Measurements from ENCODE around the gene RAE1.

The RAE1 gene

DNA sequence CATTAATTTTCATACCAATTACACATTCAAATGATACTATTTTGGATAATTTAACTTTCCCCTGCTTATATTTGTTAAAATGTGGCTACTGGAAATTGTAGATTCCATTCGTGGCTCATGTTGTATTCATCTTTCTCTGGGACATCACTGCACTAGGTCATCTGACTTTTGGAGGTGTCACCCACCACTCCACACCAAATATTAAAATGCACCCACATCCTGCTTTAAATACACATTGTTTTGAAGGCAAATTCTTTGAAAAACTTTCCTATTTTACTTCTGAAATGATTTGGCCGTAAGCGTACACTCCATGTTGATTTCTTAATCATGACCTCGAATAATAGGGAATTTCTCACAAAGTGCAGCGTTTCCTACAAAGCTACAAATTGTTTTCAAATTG, 31.5 kb downstream of the RAE1 start:
- in situ Hi-C loops (cut with MboI; ENCODE audit: low sequenced_read_pairs): loop anchor here (10.0 to 25.0 kb wide), 3 partner anchors 202 to 995 kb away; partner anchors contain the start of genes AURKA and CSTF1
- no peak for DNase-seq (ENCODE audit: low spot score in 2 of 2)
- Histone ChIP-seq H3K9me3 (no peaks in the 10 kb centered on the region), H3K4me1 (no peaks in the 10 kb centered on the region), H3K36me3 (replicated peaks) (peaks cover 20% of the 10 kb centered on the region), H3K27me3 (ENCODE audit: low read depth) (no peaks in the 10 kb centered on the region), H3K4me3 (no peak overlapping the region)

DNA sequence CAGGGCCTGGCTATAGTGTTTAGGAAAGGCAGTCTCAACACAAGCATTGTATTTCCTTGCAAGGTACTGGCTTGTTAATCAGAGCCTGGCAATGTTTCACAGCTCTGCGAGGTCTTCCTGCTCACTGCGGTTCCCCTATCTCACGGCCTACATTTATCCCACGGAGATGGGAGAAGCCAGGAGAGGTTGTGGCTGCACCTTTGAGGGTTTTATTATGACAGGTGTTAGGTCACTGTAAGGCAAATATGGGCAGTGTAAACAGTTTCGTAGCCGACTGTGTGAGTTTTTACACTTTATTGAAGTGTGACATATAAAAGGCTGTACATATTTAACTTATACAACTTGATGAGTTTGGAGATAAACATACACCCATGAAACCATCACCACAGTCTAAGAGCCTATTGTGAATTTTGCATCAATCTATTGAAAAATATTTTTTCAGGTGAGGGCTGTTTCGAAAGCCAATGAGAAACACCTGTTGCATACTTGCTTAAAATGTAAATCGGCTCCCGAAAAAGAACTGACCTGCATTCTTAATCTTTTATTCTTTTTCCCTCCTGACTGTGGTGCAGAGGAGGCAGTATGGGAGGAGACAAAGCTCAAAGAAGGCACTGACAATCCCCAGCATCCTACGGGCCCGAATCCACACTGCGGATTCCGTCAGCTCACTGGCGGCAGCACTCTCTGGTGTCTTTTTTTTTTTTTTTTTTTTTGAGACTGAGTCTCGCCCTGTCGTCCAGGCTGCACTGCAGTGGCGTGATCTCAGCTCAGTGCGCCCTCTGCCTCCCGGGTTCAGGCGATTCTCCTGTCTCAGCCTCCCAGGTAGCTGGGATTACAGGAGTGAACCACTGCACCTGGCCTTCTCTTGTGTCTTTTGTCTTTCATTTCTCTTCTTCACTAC, 32.6 kb downstream of the RAE1 start:
- Histone ChIP-seq H3K4me3 (no peak overlapping the region), H3K9me3 (no peaks in the 10 kb centered on the region), H3K36me3 (replicated peaks) (peaks cover 15% of the 10 kb centered on the region), H3K27me3 (ENCODE audit: low read depth) (no peaks in the 10 kb centered on the region), H3K4me1 (no peaks in the 10 kb centered on the region)
- in situ Hi-C loops (cut with MboI; ENCODE audit: low sequenced_read_pairs): loop anchor here (10.0 to 25.0 kb wide), 3 partner anchors 201 to 996 kb away; partner anchors contain the start of genes AURKA and CSTF1
- no peak for DNase-seq (ENCODE audit: low spot score in 2 of 2)

DNA sequence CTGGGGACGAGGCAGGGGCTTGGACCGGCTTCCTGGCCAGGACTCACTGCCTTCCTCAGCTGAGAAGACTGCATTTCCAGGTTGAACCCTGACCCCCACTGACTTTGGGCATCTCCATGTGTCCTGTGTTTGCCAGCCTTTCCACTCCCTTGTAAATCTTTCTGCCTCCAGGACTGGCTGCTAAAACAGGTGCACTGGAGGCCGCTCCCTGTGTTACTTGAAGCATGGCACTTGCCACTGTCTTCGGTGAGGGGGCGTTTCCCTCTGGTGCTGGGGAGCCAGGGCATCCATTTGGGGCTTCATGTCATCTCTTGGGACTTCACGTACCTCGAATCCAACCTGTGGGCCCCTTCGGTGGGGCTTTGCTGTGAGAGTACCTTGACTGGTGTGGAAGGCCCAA, 33.4 kb downstream of the RAE1 start:
- H3K27me3 ChIP-seq (ENCODE audit: low read depth): no peaks in the 10 kb centered on the region
- H3K36me3 ChIP-seq (replicated peaks): peaks cover 8% of the 10 kb centered on the region
- H3K4me3 ChIP-seq: no peak overlapping the region
- DNase-seq (ENCODE audit: low spot score in 2 of 2): no peak
- in situ Hi-C loops (cut with MboI; ENCODE audit: low sequenced_read_pairs): loop anchor here (10.0 to 25.0 kb wide), 3 partner anchors 200 to 997 kb away; partner anchors contain the start of genes AURKA and CSTF1
- no peaks in the 10 kb centered on the region for H3K9me3 ChIP-seq
- peaks cover 3% of the 10 kb centered on the region for H3K4me1 ChIP-seq

DNA sequence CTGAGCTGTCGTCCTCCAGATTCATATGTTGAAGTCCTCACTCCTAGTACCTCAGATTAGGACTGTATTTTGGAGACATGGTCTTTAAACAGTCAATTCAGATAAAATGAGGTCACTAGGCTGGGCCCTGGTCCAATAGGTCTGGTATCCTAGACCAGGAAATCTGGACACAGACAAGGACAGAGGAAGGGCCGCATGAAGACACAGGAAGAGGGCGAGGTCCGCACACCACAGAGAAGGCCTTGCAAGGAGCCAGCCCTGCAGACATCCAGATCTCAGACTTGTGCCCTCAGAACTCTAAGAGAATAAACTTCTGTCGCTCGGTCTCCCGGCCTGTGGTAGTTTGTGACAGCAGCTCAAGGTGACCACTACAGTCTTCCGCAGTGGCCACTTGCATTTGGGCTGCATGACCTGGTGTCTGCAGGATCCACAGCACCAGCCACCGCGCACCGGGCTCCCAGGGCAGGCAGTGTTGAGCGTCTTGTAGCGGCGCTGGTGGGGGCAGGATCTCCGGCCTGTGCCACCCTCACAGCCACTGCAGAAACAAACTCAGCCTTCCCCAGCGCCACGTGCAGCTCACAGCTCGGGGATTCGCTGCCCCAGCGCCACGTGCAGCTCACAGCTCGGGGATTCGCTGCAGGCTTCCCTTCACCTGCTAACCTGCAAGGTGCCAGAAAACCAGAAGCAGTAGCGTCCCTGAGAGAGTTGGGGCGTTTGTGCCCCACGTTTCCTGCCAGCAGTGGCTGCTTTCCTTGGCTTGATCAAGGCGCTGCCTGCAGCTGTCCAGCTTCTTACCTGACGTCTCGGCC, 34.1 kb downstream of the RAE1 start:
- Histone ChIP-seq H3K4me3 (no peak overlapping the region), H3K4me1 (peaks cover 10% of the 10 kb centered on the region), H3K36me3 (replicated peaks) (peaks cover 4% of the 10 kb centered on the region), H3K9me3 (no peaks in the 10 kb centered on the region), H3K27me3 (ENCODE audit: low read depth) (no peaks in the 10 kb centered on the region)
- DNase-seq (ENCODE audit: low spot score in 2 of 2): no peak
- in situ Hi-C loops (cut with MboI; ENCODE audit: low sequenced_read_pairs): loop anchor here (5.0 to 25.0 kb wide), 4 partner anchors 112 to 998 kb away; partner anchors contain the start of genes AURKA and CSTF1

DNA sequence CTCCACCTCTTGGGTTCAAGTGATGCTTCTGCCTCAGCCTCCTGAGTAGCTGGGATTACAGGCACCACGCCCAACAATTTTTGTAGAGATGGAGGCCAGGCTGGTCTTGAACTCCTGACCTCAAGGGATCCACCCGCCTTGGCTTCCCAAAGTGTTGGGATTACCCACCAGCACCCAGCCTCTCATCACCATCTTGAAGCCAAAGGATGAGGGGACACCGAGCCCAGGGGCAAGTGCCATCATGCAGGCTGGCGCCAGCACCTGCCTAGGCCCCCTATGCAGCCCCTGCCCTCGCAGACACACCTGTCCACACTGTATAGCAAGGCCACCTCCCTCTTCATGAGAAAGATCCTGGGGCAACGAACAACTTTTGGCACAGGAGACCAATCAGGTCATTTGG, 34.9 kb downstream of the RAE1 start:
- DNase-seq (ENCODE audit: low spot score in 2 of 2): no peak
- in situ Hi-C loops (cut with MboI; ENCODE audit: low sequenced_read_pairs): loop anchor here (5.0 to 25.0 kb wide), 4 partner anchors 111 to 999 kb away; partner anchors contain the start of genes AURKA and CSTF1

DNA sequence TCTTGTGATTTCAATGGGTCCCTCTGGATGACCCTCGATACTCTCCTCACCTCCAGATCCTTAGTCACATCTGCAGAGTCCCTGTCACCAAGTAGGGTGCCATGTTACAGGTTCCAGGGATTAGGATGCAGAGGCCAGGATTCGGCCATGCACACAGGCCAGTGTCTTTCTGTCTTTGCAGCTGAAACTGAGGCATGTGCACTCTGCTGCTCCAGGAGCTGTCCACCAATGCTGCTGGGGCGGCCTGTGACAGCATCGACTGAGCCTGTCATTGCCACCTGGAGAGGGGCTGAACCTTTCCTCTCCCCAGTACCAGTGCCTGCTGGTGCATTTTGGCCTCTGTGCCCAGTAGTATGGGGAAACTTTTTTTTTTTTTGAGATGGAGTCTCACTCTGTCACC, 35.7 kb downstream of the RAE1 start:
- H3K4me1 ChIP-seq: peaks cover 18% of the 10 kb centered on the region
- in situ Hi-C loops (cut with MboI; ENCODE audit: low sequenced_read_pairs): loop anchor here (5.0 to 25.0 kb wide), 4 partner anchors 111 to 999 kb away; partner anchors contain the start of genes AURKA and CSTF1
- no peaks in the 10 kb centered on the region for H3K9me3 ChIP-seq
- H3K36me3 ChIP-seq (replicated peaks): no peaks in the 10 kb centered on the region
- DNase-seq (ENCODE audit: low spot score in 2 of 2): no peak
- H3K4me3 ChIP-seq: no peak overlapping the region
- no peaks in the 10 kb centered on the region for H3K27me3 ChIP-seq (ENCODE audit: low read depth)

More for the DNA sequence above, 34.9 kb downstream of the RAE1 start:
- Histone ChIP-seq H3K27me3 (ENCODE audit: low read depth) (no peaks in the 10 kb centered on the region), H3K36me3 (replicated peaks) (peaks cover under 1% of the 10 kb centered on the region), H3K4me1 (peaks cover 18% of the 10 kb centered on the region), H3K4me3 (no peak overlapping the region), H3K9me3 (no peaks in the 10 kb centered on the region)

DNA sequence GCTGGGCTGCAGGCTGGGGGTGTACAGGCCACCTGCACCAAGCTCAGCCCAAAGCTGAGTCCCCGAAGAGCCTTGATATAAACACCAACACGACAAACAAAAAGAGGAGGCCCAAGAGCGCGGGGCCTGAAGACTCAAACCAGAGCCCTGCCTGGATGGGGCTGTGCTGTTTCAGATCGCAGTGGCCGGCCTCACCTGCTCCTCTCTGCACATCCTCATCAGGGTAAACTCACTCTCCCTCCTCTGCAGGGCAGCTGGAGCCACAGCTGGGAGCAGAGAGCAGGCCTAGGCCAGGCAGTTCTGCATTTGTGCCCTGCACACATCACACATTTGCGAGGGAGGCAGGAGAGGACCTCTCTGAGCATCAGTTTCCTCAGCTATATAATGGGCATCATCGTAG, 36.4 kb downstream of the RAE1 start:
- in situ Hi-C loops (cut with MboI; ENCODE audit: low sequenced_read_pairs): loop anchor here (5.0 to 25.0 kb wide), 4 partner anchors 110 to 1000 kb away; partner anchors contain the start of genes AURKA and CSTF1
- H3K4me3 ChIP-seq: no peak overlapping the region
- H3K9me3 ChIP-seq: no peaks in the 10 kb centered on the region
- H3K36me3 ChIP-seq (replicated peaks): no peaks in the 10 kb centered on the region
- H3K4me1 ChIP-seq: peaks cover 18% of the 10 kb centered on the region
- no peak for DNase-seq (ENCODE audit: low spot score in 2 of 2)
- H3K27me3 ChIP-seq (ENCODE audit: low read depth): no peaks in the 10 kb centered on the region

DNA sequence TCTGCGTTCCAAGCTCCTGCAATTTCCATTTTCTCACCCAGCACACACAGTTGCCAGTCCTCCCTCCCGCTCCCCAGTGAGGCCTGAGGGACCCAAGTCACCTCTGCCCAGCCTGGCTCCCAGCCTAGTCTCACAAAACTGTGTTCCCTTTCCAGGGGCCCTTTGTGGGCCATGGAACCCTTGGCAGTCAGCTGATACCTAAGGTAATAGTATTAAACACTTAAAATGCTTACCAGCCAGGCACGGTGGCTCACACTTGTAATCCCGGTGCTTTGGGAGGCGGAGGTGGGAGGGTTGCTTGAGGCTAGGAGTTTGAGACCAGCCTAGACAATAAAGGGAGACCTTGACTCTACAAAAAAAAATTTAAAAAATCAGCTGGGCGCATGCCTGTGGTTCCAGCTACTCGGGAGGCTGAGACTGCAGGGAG, 36.9 kb downstream of the RAE1 start:
- no peak overlapping the region for H3K4me3 ChIP-seq
- DNase-seq (ENCODE audit: low spot score in 2 of 2): no peak
- in situ Hi-C loops (cut with MboI; ENCODE audit: low sequenced_read_pairs): loop anchor here (5.0 to 25.0 kb wide), 4 partner anchors 109 to 1001 kb away; partner anchors contain the start of genes AURKA and CSTF1
- H3K4me1 ChIP-seq: peaks cover 18% of the 10 kb centered on the region
- H3K27me3 ChIP-seq (ENCODE audit: low read depth): no peaks in the 10 kb centered on the region
- no peaks in the 10 kb centered on the region for H3K36me3 ChIP-seq (replicated peaks)
- no peaks in the 10 kb centered on the region for H3K9me3 ChIP-seq

DNA sequence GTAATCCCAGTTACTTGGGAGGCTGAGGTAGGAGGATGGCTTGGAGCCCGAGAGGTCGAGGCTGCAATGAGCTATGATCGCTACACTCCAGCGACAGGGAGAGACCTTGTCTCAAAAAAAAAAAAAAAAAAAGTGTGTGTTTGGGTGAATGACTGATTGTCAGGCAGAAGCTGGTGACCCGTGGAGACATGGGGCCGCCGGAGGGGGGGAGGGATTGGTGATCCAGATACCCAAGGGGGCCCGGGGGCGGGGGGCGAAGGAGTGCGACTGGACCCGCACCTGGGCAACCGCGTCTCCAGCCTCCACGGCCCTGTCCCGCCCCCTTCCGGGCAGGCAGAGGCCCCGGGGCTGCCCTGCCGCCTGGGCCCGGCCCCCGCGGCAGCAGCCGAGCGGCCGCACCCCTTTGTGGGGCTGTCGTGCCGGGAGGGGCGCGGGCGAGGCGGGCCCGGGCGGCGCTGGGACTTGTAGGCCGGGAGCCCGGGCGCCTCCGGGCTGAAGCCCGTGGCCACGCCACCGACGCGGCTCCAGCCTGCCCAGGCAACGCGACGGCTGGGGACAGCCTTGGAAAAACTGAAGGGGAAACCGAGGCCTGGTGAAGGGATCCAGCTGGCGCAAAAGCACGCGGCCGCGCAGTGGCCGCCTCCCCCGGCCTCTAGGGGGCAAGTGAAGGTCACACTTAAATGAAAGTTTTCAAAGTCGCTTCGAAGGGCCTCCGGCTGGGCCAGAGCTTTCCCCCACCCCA, 38.1 kb downstream of the RAE1 start:
- Histone ChIP-seq H3K4me3 (peak overlapping the region; percentile 15), H3K27me3 (ENCODE audit: low read depth) (no peaks in the 10 kb centered on the region), H3K36me3 (replicated peaks) (peaks cover 10% of the 10 kb centered on the region), H3K9me3 (no peaks in the 10 kb centered on the region), H3K4me1 (peaks cover 18% of the 10 kb centered on the region)
- in situ Hi-C loops (cut with MboI; ENCODE audit: low sequenced_read_pairs): loop anchor here (5.0 to 25.0 kb wide), 4 partner anchors 108 to 1002 kb away; partner anchors contain the start of genes AURKA and CSTF1
- peak; percentile 64 to 80 for DNase-seq (ENCODE audit: low spot score in 2 of 2)

DNA sequence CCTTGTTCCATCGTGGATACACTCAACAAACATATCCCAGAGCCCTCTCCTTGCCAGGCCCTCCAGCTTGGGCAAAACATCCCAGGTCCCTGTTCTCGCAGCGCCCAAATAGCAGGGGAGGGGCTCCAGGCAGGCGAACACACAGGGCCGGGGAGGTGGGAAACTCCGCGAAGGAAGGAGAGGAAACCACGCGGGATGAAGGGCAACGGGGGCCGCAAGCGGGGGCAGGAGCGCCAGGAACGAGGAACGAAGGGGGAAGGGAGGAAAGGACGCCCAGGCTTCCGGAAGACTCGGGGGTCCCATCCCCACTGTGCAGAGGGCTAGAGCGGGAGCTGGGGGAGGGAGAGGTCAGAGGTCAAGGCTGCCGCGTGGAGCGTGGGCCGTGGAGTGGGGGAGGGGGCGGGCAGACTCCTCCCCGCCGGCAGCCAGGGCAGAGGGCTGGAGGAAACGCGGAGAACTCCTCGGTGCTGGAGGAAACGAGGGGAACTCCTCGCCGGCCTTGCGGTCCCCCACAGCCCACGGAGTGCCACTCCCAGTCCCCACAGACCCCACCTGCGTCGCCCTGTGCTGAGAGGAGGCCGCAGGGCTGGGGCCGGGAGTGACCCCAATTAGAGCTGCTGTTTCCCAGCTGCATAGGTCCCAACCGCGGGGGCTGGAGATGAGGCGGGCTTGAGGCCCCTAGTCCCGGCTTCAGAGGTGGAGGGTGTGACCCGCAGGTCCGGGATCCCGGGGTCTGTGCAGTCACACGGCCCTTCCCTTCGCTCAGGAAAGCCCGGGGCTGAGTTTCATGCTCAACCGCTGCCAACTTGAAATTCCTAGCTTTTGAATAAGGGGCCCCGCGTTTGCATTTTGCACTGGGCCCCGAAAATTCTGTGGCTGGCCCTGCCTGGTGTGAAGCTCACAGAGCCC, 38.9 kb downstream of the RAE1 start:
- Histone ChIP-seq H3K4me1 (peaks cover 18% of the 10 kb centered on the region), H3K4me3 (peak overlapping the region; percentile 15), H3K27me3 (ENCODE audit: low read depth) (no peaks in the 10 kb centered on the region), H3K36me3 (replicated peaks) (peaks cover 16% of the 10 kb centered on the region), H3K9me3 (no peaks in the 10 kb centered on the region)
- in situ Hi-C loops (cut with MboI; ENCODE audit: low sequenced_read_pairs): loop anchor here (5.0 to 25.0 kb wide), 4 partner anchors 107 to 1003 kb away; partner anchors contain the start of genes AURKA and CSTF1
- peak in 1 of 2 experiments; percentile 34 for DNase-seq (ENCODE audit: low spot score in 2 of 2)

DNA sequence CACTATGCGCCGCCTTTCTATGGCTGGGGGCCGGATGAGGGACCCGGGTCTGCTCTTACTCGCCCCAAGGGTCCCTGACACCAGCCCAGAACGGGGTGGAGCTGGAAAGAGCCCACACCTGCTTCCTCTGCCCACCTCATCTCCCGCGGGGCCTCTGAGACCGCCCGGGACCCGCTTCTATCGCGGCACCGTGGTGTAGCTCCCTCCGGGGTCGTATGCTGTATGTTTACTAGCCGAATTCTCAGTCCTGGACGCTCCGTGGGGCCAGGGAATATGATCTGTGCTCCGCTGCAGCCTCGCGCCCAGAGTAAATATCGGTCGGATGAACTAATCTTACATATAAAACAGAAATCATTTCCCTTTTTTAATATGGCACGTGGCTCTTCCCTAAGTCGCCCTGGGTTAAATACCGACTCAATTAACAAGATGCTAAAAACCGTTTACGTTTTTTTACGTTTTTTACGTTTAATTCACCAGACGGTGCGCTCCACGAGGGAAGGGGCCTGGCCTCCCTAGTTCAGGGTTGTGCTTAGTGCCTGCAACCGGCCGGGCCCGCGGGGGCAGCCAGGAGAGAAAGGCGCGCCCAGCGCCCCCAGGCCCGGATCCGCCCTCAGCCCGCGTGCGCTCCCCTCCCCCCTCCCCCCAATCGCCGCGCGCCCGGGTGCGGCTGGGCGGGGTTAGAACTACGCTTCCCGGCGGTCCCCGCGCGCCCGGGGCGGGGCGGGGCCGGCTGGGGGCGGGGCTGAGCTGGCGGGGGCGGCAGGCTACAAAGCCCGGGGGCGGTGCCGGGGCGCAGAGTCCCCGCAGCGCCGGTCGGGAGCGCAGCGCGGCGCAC, 39.8 kb downstream of the RAE1 start, which contains the start of gene RBM38:
TSS of gene RBM38 (plus strand) at position 793 of the 835 bp plus-strand sequence. CDS start 186 bp downstream, outside the sequence.
- DNase-seq (ENCODE audit: low spot score in 2 of 2): peak; percentile 55 to 85
- peak within 1 kb of the TSS; percentile 53 for H3K4me3 ChIP-seq
- H3K4me1 ChIP-seq: peaks cover 18% of the 10 kb centered on the region
- H3K36me3 ChIP-seq (replicated peaks): peaks cover 21% of the 10 kb centered on the region
- in situ Hi-C loops (cut with MboI; ENCODE audit: low sequenced_read_pairs): loop anchor here (25.0 kb wide), 2 partner anchors 821 to 1004 kb away; partner anchors contain the start of genes AURKA and CSTF1
- no peaks in the 10 kb centered on the region for H3K9me3 ChIP-seq
- no peaks in the 10 kb centered on the region for H3K27me3 ChIP-seq (ENCODE audit: low read depth)

Data from HAP-1 (cell line).